Psoas muscle (tissue), 8 donors: ENCODE measurements around the gene FAM200A. TPM values are rescaled to one million over a fixed set of nuclear protein-coding genes. Genes with fewer than 3 reads are reported as not detected.
"Not testable (repeated sequence)": the region's sequence is repeated elsewhere in the genome, so short reads cannot be mapped to it uniquely, and the experiment has no call there.

Source experiments
- ATAC-seq, 4 donors: fragments of 200-7000 bp; cut with Tn5 transposase; one replicate each; pipeline ENCODE4 v1.9.1; 2020; ENCODE audit warnings: moderate library complexity in 3 of 4, mild to moderate bottlenecking in 2 of 4
- DNase-seq, 2 donors: peaks; one replicate each; pipeline ENCODE4 v3.0.0-alpha.2; 2020
- H3K27ac ChIP-seq: fragments of 200-600 bp; one replicate; pipeline ENCODE4 v1.8.0; 2022
- H3K27me3 ChIP-seq, 3 donors: fragments of 200-600 bp in 1 of 3; one replicate each; pipeline versions ENCODE4 v1.6.1 to v1.8.0; 2013 to 2022; ENCODE audit warnings: low read length in 2 of 3, mild to moderate bottlenecking in 2 of 3, moderate library complexity in 1 of 3; ENCODE audit not compliant: insufficient read depth in 3 of 3
- H3K36me3 ChIP-seq, 2 donors: fragments of 200-600 bp in 1 of 2; one replicate each; pipeline versions ENCODE4 v1.6.1 to v1.8.0; 2013 to 2022; ENCODE audit warnings: low read depth in 1 of 2, mild to moderate bottlenecking in 1 of 2, moderate library complexity in 1 of 2; ENCODE audit not compliant: insufficient read depth in 1 of 2
- H3K4me1 ChIP-seq: fragments of 200-600 bp; one replicate; pipeline ENCODE4 v1.8.0; 2022
- H3K4me3 ChIP-seq: fragments of 200-600 bp; one replicate; pipeline ENCODE4 v1.8.0; 2022; ENCODE audit warnings: mild to moderate bottlenecking
- H3K9me3 ChIP-seq: fragments of 200-600 bp; one replicate; pipeline ENCODE4 v1.8.0; 2022
- WGBS, 3 donors: extraction: QIAGEN DNeasy Blood & Tissue Kit; methylation state at CpG; one replicate each; pipeline versions ENCODE4 v1.1.6 to v1.1.7; 2013; 5-methylcytosine and 5-hydroxymethylcytosine counted together
- intact Hi-C, 2 donors: fragments of 100-400 bp; cut with DNase I; formaldehyde crosslinking; loops; one replicate each; pipeline versions ENCODE4 v1.11.0 to v1.14.2; 2022
- polyA plus RNA-seq, 3 donors: library from polyadenylated mRNA; stranded (reverse); fragments of 200-250 nt; gene quantifications; one replicate each; pipeline ENCODE4 v1.2.3, GENCODE V29; 2013
- total RNA-seq, 4 donors: library from RNA; stranded (reverse); fragmentation: NEBNext Ultra II Directional in 2 of 4; extraction: Animal tissue kit (Norgen Biotek cat#: 25700) in 2 of 4; gene quantifications; one replicate each; pipeline versions ENCODE4 v1.2.1 to v1.2.4, GENCODE V29; 2021 to 2023
- TF ChIP-seq, protein P1 (sequence below): fragments of 200-600 bp; IDR thresholded peaks from one replicate; pipeline ENCODE4 v1.8.0; 2022; ENCODE audit warnings: antibody characterized with exemption
- donor health status: healthy with polysubstance abuse.
- donor health status: DM: no; HTN: no; CAD: no; lungs with moderate emphysema.
- donor health status: Bipolar disorder and iron deficiency.
- donor health status: healthy.
- donor health status: DM: yes; HTN: yes; CAD: no.
- donor health status: DM: no; HTN: no; CAD: no.
- donor health status: DM: no; HTN: no; CAD: no.
- donor health status: DM: yes; HTN: yes; CAD: no.

FAM200A gene
- total and polyA plus RNA-seq, 7 donors, result 2.9 to 12.4 (median 4.6) TPM

DNA sequence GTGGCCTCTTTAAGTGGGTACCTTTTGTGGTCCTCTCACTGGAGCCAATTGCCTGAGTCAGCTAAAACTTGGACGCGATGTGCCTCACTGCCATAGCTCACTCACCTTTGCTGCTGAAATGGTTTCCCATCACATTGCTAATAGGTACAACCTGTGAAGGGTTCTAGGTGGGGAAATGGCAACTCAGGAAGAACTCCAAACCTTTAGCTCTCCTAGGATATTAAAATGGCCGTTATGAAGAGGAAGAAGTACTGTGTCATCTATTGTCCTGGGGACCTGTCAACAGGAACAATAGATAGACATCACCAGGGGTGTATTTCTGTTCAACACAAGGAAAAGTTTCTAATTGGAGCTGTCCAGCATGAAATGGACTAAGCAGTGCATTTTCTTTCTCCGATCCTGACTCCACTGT lies 5.3 kb upstream of the FAM200A start:
- Histone ChIP-seq H3K9me3 (no peaks in the 10 kb centered on the region), H3K4me1 (peaks cover 46% of the 10 kb centered on the region), H3K4me3 (peak overlapping the region; percentile 78), H3K36me3 (peaks cover 15 to 61% of the 10 kb centered on the region in 2 donors), H3K27me3 (no peaks in the 10 kb centered on the region), H3K27ac (peak overlapping the region; percentile 95)
- TF ChIP-seq, protein P1, sequence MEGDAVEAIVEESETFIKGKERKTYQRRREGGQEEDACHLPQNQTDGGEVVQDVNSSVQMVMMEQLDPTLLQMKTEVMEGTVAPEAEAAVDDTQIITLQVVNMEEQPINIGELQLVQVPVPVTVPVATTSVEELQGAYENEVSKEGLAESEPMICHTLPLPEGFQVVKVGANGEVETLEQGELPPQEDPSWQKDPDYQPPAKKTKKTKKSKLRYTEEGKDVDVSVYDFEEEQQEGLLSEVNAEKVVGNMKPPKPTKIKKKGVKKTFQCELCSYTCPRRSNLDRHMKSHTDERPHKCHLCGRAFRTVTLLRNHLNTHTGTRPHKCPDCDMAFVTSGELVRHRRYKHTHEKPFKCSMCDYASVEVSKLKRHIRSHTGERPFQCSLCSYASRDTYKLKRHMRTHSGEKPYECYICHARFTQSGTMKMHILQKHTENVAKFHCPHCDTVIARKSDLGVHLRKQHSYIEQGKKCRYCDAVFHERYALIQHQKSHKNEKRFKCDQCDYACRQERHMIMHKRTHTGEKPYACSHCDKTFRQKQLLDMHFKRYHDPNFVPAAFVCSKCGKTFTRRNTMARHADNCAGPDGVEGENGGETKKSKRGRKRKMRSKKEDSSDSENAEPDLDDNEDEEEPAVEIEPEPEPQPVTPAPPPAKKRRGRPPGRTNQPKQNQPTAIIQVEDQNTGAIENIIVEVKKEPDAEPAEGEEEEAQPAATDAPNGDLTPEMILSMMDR, result no peak
- DNase-seq (no peak), ATAC-seq (no peak)
- intact Hi-C loops, result no loop called here
- 61 to 75% (median 67%) methylated on average over 4 of the region's 4 CpGs for WGBS, 3 donors

DNA sequence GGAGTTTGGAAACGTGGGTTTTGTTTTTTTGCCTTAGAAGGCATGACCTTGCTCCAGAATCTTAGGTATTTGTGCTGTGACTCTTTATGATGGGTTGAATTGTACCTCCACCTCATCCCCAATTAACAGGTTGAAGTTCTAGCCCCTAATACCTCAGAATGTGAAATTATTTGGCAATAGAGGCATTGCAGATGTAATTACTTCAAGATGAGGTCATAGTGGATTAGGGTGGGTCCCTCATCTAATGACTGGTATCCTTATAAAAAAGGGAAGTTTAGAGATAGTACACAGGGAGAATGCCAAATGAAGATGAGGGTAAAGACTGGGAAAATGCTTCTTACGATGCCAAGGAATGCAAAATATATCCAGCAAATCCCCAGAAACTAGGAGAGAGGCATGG lies 3.0 kb upstream of the FAM200A start:
- intact Hi-C loops, result loop anchor here in 1 of 2 donors (5.0 kb wide), 1 partner anchor 53 kb away; the partner anchor contains the start of genes ZKSCAN5 and ZNF394

DNA sequence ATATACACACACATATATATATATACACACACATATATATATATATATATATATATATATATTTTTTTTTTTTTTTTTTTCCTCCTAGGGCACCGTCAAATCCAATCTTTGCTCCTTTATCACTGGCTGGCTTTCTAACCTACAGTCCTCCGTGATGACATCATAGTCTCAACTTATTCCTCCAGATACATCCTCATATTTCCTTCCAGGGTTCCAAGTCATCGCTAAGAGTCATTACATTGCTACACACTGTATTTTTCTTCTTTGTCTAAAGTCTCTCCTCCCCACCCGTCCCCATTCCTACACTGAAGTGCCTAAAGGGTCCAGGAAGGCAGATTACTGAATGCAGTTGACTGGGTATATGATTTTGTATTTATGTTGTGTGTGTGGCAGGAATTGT lies 1.1 kb upstream of the FAM200A start:
- Histone ChIP-seq H3K36me3 (peaks cover 5 to 42% of the 10 kb centered on the region in 2 donors), H3K9me3 (peaks cover 1% of the 10 kb centered on the region), H3K27ac (no peak overlapping the region), H3K4me3 (no peak overlapping the region), H3K4me1 (peaks cover 27% of the 10 kb centered on the region), H3K27me3 (no peaks in the 10 kb centered on the region)
- intact Hi-C loops, result loop anchor here in 1 of 2 donors (5.0 kb wide), 1 partner anchor 51 kb away; the partner anchor contains the start of genes ZKSCAN5 and ZNF394
- DNase-seq (no peak), ATAC-seq (no peak)
- TF ChIP-seq, protein P1, result no peak
- 78 to 84% (median 79%) methylated on average over 4 of the region's 4 CpGs for WGBS, 3 donors

More for the DNA sequence above, 3.0 kb upstream of the FAM200A start:
- 66 to 74% (median 69%) methylated on average over 2 of the region's 2 CpGs for WGBS, 3 donors
- DNase-seq, result no peak
- ATAC-seq, result no peak
- Histone ChIP-seq H3K27ac (no peak overlapping the region), H3K36me3 (peaks cover 0 to 39% of the 10 kb centered on the region in 2 donors), H3K9me3 (no peaks in the 10 kb centered on the region), H3K4me3 (no peak overlapping the region), H3K27me3 (no peaks in the 10 kb centered on the region), H3K4me1 (peaks cover 32% of the 10 kb centered on the region)
- TF ChIP-seq, protein P1, result no peak

DNA sequence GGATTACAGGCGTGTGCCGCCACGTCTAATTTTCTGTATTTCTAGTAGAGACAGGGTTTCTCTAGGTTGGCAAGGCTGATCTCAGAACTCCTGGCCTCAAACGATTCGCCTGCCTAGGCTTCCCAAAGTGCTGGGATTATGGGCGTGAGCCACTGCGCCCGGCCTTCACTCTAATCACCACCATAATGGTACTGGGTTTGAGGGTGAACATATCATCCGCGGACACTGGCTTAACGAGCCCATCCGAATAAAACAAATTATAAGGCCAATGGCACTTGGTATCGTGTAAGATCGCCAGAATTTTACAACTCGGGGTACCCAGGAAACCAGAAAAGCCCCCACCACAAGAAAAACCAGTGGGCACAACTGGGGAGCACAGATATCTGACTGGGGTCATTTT lies 580 bp downstream of the FAM200A start:
- Histone ChIP-seq H3K36me3 (peaks cover 11 to 45% of the 10 kb centered on the region in 2 donors), H3K4me3 (peak overlapping the region; percentile 80), H3K4me1 (peaks cover 15% of the 10 kb centered on the region), H3K27me3 (no peaks in the 10 kb centered on the region), H3K27ac (peak overlapping the region; percentile 88), H3K9me3 (peaks cover 17% of the 10 kb centered on the region)
- ATAC-seq, result peak in 3 of 4 donors; percentile 6 to 33 (median 18)
- DNase-seq, result no peak
- intact Hi-C loops, result loop anchor here (2.0 to 5.0 kb wide), 2 partner anchors 49 to 65 kb away; partner anchors contain the start of genes ZKSCAN5 (in 1 of the 2), ZNF394 (in 1 of the 2) and ZSCAN25 (in 1 of the 2)
- TF ChIP-seq, protein P1, result no peak
- 5 to 8% (median 6%) methylated on average over 15 of the region's 15 CpGs for WGBS, 3 donors

DNA sequence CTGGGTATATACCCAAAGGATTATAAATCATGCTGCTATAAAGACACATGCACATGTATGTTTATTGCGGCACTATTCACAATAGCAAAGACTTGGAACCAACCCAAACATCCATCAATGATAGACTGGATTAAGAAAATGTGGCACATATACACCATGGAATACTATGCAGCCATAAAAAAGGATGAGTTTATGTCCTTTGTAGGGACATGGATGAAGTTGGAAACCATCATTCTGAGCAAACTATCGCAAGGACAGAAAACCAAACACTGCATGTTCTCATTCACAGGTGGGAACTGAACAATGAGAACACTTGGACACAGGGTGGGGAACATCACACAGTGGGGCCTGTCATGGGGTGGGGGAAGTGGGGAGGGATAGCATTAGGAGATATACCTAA lies 2.4 kb downstream of the FAM200A start:
- WGBS, 3 donors, result 100% methylated on average over 1 of the region's 2 CpGs
- DNase-seq, H3K27ac ChIP-seq, H3K4me3 ChIP-seq, H3K27me3 ChIP-seq, ATAC-seq, intact Hi-C loops: not testable (repeated sequence)
- peaks cover 11 to 27% of the 10 kb centered on the region in 2 donors for H3K36me3 ChIP-seq
- peaks cover 12% of the 10 kb centered on the region for H3K4me1 ChIP-seq
- peaks cover 17% of the 10 kb centered on the region for H3K9me3 ChIP-seq

DNA sequence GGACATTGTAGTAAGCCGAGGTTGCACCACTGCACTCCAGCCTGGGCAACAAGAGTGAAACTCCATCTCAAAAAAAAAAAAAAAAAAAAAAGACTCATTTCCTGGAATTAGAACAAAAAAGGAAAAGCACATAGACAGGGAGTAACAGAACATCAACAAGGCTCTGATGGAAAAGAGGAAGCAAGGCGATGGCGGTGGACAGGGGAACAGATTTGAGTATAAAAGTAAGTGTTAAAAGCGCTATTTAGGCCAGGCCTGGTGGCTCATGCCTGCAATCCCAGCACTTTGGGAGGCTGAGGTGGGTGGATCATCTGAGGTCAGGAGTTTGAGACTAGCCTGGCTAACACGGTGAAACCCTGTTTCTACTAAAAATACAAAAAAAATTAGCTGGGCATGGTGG lies 6.6 kb downstream of the FAM200A start:
- intact Hi-C loops, H3K4me3 ChIP-seq, H3K4me1 ChIP-seq, H3K27ac ChIP-seq, DNase-seq, H3K27me3 ChIP-seq, ATAC-seq: not testable (repeated sequence)
- WGBS, 3 donors, result 96 to 98% (median 98%) methylated on average over 5 of the region's 5 CpGs
- Histone ChIP-seq H3K36me3 (peaks cover 11 to 15% of the 10 kb centered on the region in 2 donors), H3K9me3 (peaks cover 32% of the 10 kb centered on the region)
